ENCODE results near the gene CYSRT1. TPM values are rescaled to one million over a fixed set of nuclear protein-coding genes. Genes with fewer than 3 reads are reported as not detected.

CYSRT1 gene
- total RNA-seq, 1 donor from 2014 or later, result 0.42 TPM

DNA sequence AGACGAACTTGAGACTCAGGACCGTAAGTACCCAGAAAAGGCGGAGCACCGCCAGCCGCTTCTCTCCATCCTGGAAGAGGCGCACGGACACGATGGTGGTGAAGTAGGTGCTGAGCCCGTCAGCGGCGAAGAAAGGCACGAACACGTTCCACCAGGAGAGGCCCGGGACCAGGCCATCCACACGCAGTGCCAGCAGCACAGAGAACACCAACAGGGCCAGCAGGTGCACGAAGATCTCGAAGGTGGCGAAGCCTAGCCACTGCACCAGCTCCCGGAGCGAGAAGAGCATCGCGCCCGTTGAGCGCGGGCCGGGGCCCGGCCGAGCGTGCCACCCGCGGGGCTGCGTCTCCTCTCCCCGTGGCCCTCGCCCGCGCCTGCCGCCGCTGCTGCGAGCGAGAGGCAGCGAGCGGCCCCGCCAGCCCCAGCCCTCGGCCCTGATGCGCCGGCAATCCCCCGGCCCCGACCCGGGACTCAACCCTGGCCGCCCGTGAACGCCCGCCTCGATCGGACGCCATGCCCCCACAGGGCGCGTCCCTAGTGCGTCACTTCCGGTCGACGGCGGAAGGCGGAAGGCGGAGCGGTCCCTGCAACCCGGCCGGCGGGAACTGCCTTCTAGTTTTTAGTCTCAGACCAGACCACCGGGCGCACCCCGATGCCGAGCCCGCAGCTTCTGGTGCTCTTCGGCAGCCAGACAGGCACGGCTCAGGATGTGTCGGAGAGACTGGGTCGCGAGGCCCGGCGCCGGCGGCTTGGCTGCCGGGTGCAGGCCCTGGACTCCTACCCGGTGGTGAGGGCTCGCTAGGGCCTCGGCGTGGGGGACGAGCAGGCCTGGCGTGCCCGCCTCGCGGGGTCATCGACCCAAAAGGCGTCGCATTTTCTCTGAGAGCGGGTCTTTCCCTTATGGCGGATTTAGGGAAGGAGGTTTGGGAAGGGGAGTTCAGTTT, 19.6 kb upstream of the CYSRT1 start, which contains the start of the genes NDOR1 and TMEM203:
TSS of gene NDOR1 (plus strand) at position 575 of the 944 bp plus-strand sequence. CDS start at position 653, 78 bp downstream.
TSS of gene TMEM203 (minus strand) at position 523 of the 944 bp plus-strand sequence. CDS start at position 289, 234 bp downstream.
- DNase-seq (ENCODE audit: low spot score), result peak; percentile 98

GRCh38 chr9:137206602-137207001, 18.4 kb upstream of the CYSRT1 start:
- no peak for DNase-seq (ENCODE audit: low spot score)

DNA sequence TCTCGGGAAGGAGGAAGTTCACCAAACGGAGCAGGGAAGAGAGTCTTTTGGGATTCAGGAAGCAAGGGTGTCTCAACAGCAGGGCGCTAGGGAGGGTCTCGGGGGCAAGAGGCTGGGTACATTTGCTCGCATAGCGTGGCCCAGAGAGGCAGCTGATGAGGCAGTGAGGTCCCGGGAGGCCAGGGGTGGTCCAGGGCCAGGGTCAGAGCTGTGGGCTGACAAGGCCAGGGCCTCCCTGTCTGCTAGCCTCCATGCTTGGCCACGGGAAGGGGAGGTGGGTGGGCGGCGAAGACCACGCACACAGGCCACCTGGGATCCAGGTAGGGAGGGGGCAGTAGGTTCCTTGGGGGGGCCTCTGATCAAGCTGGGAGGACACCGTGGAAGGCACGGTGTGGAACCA, 13.4 kb upstream of the CYSRT1 start:
- DNase-seq (ENCODE audit: low spot score), result no peak

- no peak for DNase-seq (ENCODE audit: low spot score)
Observed at GRCh38 chr9:137212520-137212919, 12.5 kb upstream of the CYSRT1 start.

- no peak for DNase-seq (ENCODE audit: low spot score)
Observed at GRCh38 chr9:137213160-137214060, 11.6 kb upstream of the CYSRT1 start.

DNA sequence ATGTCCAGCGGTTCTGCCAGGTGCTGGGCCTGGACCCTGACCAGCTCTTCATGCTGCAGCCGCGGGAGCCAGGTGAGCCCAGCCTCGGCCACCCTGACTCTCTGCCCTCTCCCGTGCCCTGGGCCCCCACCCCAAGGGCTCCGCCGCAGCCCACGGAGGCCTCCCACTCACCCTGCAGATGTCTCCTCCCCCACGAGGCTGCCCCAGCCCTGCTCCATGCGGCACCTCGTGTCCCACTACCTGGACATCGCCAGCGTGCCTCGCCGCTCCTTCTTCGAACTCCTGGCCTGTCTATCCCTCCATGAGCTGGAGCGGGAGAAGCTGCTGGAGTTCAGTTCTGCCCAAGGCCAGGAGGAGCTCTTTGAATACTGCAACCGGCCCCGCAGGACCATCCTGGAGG, 10.4 kb upstream of the CYSRT1 start:
- DNase-seq (ENCODE audit: low spot score), result no peak

- no peak for DNase-seq (ENCODE audit: low spot score)
Observed at GRCh38 chr9:137215196-137215986, 9.6 kb upstream of the CYSRT1 start.

GRCh38 chr9:137216188-137216965, 8.6 kb upstream of the CYSRT1 start:
- no peak for DNase-seq (ENCODE audit: low spot score)

GRCh38 chr9:137217276-137218211, 7.4 kb upstream of the CYSRT1 start:
- DNase-seq (ENCODE audit: low spot score), result no peak

GRCh38 chr9:137218212-137218753, 6.7 kb upstream of the CYSRT1 start:
- no peak for DNase-seq (ENCODE audit: low spot score)

DNA sequence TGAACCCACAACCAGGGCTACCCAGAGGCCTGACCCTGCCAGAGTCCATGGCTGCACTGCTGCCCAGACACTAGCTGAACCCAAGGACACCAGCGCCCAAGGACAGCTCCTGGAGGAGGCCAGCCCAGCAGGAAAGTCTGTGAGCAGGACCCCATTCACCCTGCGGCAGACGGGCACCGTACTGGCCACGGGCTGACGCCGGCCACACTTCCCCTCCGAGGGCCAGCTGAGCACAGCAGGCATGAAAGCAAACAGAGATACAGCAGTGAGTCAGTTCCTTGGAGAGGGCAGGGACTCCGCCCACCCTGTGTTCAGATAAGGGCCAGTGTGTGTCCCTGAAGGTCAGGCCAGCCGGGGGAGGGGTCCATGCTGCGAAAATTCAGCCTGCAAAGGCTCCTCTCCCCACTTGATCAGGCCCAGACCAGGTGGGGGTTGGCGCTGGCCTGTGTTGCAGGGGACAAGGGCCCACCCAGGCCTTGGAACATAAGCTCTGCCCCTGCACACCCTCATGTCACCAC, 6.2 kb upstream of the CYSRT1 start:
- no peak for DNase-seq (ENCODE audit: low spot score)

DNA sequence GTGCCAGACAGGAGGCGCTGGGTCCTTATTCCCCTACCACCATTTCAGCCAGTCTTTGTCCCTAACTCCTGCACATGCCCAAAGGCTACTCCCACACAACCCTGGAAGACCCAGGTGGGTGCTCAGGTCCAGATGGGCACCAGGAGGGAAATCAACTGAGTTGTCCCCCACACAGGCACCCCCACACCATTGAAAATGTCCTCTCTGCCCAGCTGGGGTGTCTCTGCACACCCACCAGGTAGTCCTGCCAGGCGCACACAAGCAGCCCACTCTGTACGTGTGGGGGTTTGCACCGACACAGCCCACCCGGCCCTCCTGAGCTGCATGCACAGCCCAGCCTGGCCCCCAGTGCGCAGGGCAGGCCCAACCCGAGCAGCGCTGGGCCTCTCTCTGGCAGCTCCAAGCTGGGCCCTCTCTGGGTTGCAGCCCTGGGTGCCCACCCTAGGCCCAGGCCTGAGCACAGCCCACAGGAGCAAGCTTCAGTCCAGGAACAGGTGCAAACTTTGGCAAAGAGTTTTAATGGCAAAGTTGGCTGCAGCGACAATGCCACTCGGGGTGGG, 5.1 kb upstream of the CYSRT1 start:
- no peak for DNase-seq (ENCODE audit: low spot score)

DNA sequence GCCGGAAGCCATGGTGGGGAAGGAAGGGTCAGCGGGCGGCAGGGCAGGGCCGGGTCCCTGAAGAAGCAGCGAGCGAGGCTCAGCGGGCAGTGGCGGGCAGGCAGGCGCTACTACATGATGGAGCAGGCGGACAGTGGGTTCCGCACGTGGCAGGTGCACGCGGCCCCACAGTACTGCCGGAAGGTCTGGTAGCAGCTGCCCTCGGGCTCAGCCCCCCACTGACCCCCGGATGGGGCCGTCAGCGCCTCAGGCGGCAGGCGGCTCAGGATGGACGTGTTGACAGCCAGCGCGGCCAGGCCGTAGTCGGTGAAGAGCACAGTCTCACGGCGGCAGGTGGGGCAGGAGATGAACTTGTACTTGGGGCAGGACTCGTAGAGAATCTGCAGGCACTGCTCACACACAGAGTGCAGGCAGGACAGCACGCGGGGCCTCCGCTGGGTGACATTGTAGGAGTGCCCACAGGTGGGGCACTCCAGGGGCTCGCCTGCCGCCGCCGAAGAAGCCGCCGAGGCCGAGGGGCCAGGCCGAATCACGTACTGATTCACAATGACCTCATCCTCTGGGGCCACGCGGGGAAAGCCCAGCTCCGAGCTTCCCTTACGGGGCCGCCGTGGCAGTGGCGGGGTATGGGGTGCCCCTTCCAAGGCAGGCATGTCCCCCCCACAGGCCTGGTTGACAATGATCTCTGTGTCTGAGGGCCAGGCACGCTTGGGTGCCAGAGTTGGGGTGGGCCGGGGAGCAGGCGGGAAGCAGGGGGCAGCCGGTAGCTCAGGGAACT, 4.5 kb upstream of the CYSRT1 start:
- no peak for DNase-seq (ENCODE audit: low spot score)

DNA sequence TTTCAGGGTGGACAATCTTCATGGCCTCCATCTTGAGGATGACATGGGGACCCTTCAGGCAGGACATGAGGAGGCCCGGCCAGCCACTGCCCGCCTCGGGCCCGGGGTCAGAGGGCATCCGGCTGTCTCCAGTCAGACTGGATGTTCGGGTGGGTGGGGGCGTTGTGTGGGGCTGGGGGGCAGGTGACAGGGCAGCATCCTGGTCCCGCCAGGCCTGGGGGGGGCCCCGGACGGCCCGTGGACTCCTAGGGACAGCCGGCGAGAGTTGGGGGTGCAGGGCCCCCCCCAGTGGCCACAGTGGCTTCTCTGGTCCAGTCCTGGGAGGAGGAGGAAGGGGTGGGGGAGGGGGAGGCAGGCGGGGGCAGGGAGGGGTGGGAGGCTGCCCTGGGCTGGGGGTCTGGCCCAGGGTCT, 3.9 kb upstream of the CYSRT1 start:
- DNase-seq (ENCODE audit: low spot score), result no peak

- no peak for DNase-seq (ENCODE audit: low spot score)
Observed at GRCh38 chr9:137221506-137222111, 3.4 kb upstream of the CYSRT1 start.

GRCh38 chr9:137222190-137223077, 2.5 kb upstream of the CYSRT1 start, which contains the start of gene RNF208:
Gene RNF208 (minus strand): TSS chr9:137222240. CDS start chr9:137221212, 1,028 bp downstream.
- DNase-seq (ENCODE audit: low spot score), result no peak
